Left lung (tissue), 10 donors: ENCODE results near the gene TCAIM. TPM values are rescaled to one million over a fixed set of nuclear protein-coding genes. Genes with fewer than 3 reads are reported as not detected.

ENCODE experiments used
- ATAC-seq: fragments of 200-7000 bp; cut with Tn5 transposase; one replicate; pipeline ENCODE4 v1.9.1; 2020; ENCODE audit warnings: moderate library complexity
- DNase-seq, 4 donors: peaks; one replicate each; pipeline ENCODE4 v3.0.0-alpha.2; 2013 to 2020
- H3K27ac ChIP-seq, 2 donors: fragments of 200-600 bp; sonication (generic) in 1 of 2; one replicate each; pipeline versions ENCODE4 v1.5.0 to v1.8.0; 2020 to 2021
- H3K27me3 ChIP-seq, 2 donors: fragments of 200-600 bp; sonication (generic) in 1 of 2; one replicate each; pipeline versions ENCODE4 v1.5.0 to v1.8.0; 2020 to 2021
- H3K36me3 ChIP-seq, 2 donors: fragments of 200-600 bp; sonication (generic) in 1 of 2; one replicate each; pipeline versions ENCODE4 v1.5.0 to v1.8.0; 2020 to 2021
- H3K4me1 ChIP-seq, 2 donors: fragments of 200-600 bp; one replicate each; pipeline ENCODE4 v1.8.0; 2021
- H3K4me3 ChIP-seq, 2 donors: fragments of 200-600 bp; sonication (generic) in 1 of 2; one replicate each; pipeline versions ENCODE4 v1.5.0 to v1.8.0; 2020 to 2021; ENCODE audit warnings: mild to moderate bottlenecking in 1 of 2
- H3K9me3 ChIP-seq, 2 donors: fragments of 200-600 bp; sonication (generic) in 1 of 2; one replicate each; pipeline versions ENCODE4 v1.5.0 to v1.8.0; 2020 to 2021
- intact Hi-C, 2 donors: fragments of 100-400 bp; cut with DNase I; formaldehyde crosslinking; loops; one replicate each; pipeline versions ENCODE4 v1.11.2 to v1.14.2; 2022
- polyA plus RNA-seq, 6 donors: library from polyadenylated mRNA; unstranded; fragments of 120-200 nt; gene quantifications; one replicate each; pipeline ENCODE4 v1.2.1, GENCODE V29; 2013; ENCODE audit not compliant: insufficient read length in 6 of 6
- total RNA-seq, 2 donors: library from RNA; stranded (reverse); fragmentation: NEBNext Ultra II Directional; extraction: Animal tissue kit (Norgen Biotek cat#: 25700); gene quantifications; one replicate each; pipeline ENCODE4 v1.2.1, GENCODE V29; 2021
- TF ChIP-seq, protein P1 (sequence below), 2 donors: fragments of 200-600 bp; sonication (generic) in 1 of 2; IDR thresholded peaks; one replicate each; pipeline versions ENCODE4 v1.5.0 to v1.8.0; 2021; ENCODE audit warnings: antibody characterized with exemption in 2 of 2
- donor health status: DM: no; HTN: yes; CAD: no.
- donor health status: DM: no; HTN: no; CAD: no.

Gene TCAIM
- total and polyA plus RNA-seq, 8 donors, result 23.4 to 30.2 (median 25.6) TPM

GRCh38 chr3:44330444-44330843 lies 8.1 kb upstream of the TCAIM start:
- Histone ChIP-seq H3K27me3 (no peaks in the 10 kb centered on the region), H3K4me3 (no peak overlapping the region), H3K36me3 (no peaks in the 10 kb centered on the region), H3K9me3 (no peaks in the 10 kb centered on the region), H3K27ac (no peak overlapping the region), H3K4me1 (no peaks in the 10 kb centered on the region)
- TF ChIP-seq, protein P1, sequence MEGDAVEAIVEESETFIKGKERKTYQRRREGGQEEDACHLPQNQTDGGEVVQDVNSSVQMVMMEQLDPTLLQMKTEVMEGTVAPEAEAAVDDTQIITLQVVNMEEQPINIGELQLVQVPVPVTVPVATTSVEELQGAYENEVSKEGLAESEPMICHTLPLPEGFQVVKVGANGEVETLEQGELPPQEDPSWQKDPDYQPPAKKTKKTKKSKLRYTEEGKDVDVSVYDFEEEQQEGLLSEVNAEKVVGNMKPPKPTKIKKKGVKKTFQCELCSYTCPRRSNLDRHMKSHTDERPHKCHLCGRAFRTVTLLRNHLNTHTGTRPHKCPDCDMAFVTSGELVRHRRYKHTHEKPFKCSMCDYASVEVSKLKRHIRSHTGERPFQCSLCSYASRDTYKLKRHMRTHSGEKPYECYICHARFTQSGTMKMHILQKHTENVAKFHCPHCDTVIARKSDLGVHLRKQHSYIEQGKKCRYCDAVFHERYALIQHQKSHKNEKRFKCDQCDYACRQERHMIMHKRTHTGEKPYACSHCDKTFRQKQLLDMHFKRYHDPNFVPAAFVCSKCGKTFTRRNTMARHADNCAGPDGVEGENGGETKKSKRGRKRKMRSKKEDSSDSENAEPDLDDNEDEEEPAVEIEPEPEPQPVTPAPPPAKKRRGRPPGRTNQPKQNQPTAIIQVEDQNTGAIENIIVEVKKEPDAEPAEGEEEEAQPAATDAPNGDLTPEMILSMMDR (IDR thresholded peaks at IDR 0.05), result no peak
- intact Hi-C loops, result no loop called here
- DNase-seq (no peak), ATAC-seq (no peak)

DNA sequence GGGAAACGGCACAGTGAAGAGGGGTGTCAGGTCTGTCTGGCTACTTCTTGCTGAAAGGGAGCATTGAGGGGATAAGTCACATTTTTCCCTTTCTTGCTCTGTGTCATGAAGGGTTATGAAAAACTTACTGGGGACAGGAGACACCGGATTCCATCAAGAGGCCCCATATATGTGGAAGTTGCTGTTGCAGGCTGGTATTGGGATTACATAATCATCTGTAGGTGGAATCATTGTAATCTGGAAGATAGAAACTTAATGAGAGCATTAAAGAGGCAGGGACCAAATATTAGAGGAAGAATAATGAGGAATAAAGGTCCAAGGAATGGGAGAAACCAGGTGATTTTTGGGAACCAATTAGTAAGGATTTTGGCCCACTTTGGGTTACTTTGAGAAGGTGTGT lies 4.2 kb upstream of the TCAIM start:
- no peak overlapping the region for H3K4me3 ChIP-seq
- intact Hi-C loops, result no loop called here
- no peaks in the 10 kb centered on the region for H3K27me3 ChIP-seq
- TF ChIP-seq, protein P1 (IDR thresholded peaks at IDR 0.05), result no peak
- no peaks in the 10 kb centered on the region for H3K9me3 ChIP-seq
- no peak overlapping the region for H3K27ac ChIP-seq
- DNase-seq (no peak), ATAC-seq (no peak)
- no peaks in the 10 kb centered on the region for H3K36me3 ChIP-seq
- H3K4me1 ChIP-seq, result peaks cover 0 to 8% of the 10 kb centered on the region in 2 donors

GRCh38 chr3:44337248-44337785 lies 1.2 kb upstream of the TCAIM start:
- intact Hi-C loops, result no loop called here
- Histone ChIP-seq H3K27me3 (no peaks in the 10 kb centered on the region), H3K4me3 (peak overlapping the region; percentile 64 to 71), H3K27ac (peak overlapping the region; percentile 94 to 98), H3K9me3 (no peaks in the 10 kb centered on the region), H3K36me3 (no peaks in the 10 kb centered on the region), H3K4me1 (peaks cover 13 to 36% of the 10 kb centered on the region in 2 donors)
- ATAC-seq (no peak), DNase-seq (peak in 1 of 4 donors; percentile 20)
- TF ChIP-seq, protein P1 (IDR thresholded peaks at IDR 0.05), result no peak

DNA sequence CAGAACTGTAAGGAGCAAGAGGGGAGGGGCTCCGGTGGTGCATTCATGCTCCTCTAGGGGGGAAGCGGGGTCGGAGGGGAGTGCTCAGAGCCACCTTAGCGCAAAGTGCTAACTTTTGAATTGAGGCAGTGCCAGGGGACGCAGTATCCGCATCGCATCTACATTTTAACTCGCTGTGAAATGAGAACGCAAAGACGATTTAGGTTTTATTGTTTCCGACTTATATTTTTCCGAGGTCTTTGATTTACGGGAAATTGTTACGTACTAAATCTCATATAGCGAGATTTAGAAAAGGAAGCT lies 212 bp downstream of the TCAIM start:
- no peaks in the 10 kb centered on the region for H3K36me3 ChIP-seq
- peaks cover 13 to 40% of the 10 kb centered on the region in 2 donors for H3K4me1 ChIP-seq
- no peaks in the 10 kb centered on the region for H3K9me3 ChIP-seq
- ATAC-seq (no peak), DNase-seq (no peak)
- no peaks in the 10 kb centered on the region for H3K27me3 ChIP-seq
- intact Hi-C loops, result no loop called here
- TF ChIP-seq, protein P1 (IDR thresholded peaks at IDR 0.05), result no peak
- H3K4me3 ChIP-seq, result peak overlapping the region; percentile 64 to 71
- H3K27ac ChIP-seq, result peak overlapping the region; percentile 94 to 98

DNA sequence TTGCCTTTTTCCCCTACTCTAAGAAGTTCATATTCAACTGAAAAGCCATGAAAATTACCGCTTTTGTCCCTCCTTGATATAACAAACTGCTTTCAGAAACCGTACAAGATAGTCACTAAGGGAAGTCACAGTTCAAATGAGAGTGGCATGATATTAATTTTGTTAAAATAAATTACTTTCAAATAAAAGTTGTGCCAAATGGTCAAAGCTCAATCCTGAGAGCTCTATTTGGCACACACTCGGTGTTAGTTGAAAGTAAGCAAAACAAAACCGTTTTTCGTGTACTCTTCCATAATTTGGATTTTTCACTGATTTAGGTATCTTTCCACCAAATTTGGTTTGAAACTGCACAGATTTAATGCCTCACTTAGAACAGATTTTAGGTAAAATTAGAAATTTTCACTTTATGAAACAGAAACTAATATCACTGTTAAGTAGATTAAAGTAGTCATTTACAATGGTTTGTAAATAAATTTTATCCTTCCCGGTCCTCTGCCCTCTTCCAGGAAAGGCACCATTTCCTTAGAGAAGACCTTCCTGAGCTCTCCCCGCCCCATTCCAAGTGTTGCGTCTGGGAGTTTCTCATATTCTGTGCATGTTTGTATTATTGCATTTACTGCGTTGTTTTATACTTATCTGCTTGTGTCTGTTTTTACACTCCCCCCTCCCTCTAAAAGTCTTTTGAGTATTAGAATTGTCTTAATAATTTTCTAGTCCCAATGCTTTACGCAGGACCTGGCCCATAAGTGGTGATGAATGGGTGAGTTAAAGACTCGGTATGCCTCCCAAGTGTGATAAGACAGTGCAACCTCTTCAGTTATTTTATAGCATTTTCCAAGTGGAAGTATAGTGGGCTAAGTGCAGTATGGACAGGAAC lies 853 bp downstream of the TCAIM start:
- ATAC-seq (no peak), DNase-seq (peak in 1 of 4 donors; percentile 13)
- peak overlapping the region; percentile 94 to 98 for H3K27ac ChIP-seq
- no peaks in the 10 kb centered on the region for H3K9me3 ChIP-seq
- TF ChIP-seq, protein P1 (IDR thresholded peaks at IDR 0.05), result no peak
- intact Hi-C loops, result no loop called here
- H3K36me3 ChIP-seq, result no peaks in the 10 kb centered on the region
- H3K4me1 ChIP-seq, result peaks cover 13 to 40% of the 10 kb centered on the region in 2 donors
- H3K27me3 ChIP-seq, result no peaks in the 10 kb centered on the region
- peak overlapping the region; percentile 64 to 71 for H3K4me3 ChIP-seq
